Pancreas (tissue), 10 donors: ENCODE measurements around the gene HTD2. TPM values are rescaled to one million over a fixed set of nuclear protein-coding genes. Genes with fewer than 3 reads are reported as not detected.
A peak's percentile ranks its signal among the peaks of the same experiment; 100 is the strongest.

Experiments
- ATAC-seq, 4 donors: fragments of 200-7000 bp; cut with Tn5 transposase; one replicate each; pipeline versions ENCODE4 v1.8.0 to v1.9.1; 2020; ENCODE audit warnings: mild to moderate bottlenecking in 4 of 4, moderate library complexity in 4 of 4
- DNase-seq, 6 donors: peaks; one replicate each; pipeline ENCODE4 v3.0.0-alpha.2; 2020
- FAIRE-seq: peaks from 2 replicates; lab custom pipeline; 2012; peaks lifted over from hg19 to GRCh38; lab: Jason Lieb, UNC
- H3K27ac ChIP-seq, 4 donors: fragments of 200-600 bp; sonication (generic); 1 replicate in 3 of 4; 2 replicates in 1 of 4; pipeline versions ENCODE4 v1.5.0 to v1.8.0; 2020
- H3K27me3 ChIP-seq, 4 donors: fragments of 200-600 bp; one replicate each; pipeline ENCODE4 v1.8.0; 2021
- H3K36me3 ChIP-seq, 3 donors: fragments of 200-600 bp; sonication (generic) in 1 of 3; one replicate each; pipeline versions ENCODE4 v1.5.0 to v1.8.0; 2020 to 2021
- H3K4me1 ChIP-seq, 3 donors: fragments of 200-600 bp; one replicate each; pipeline ENCODE4 v1.8.0; 2021
- H3K4me3 ChIP-seq, 4 donors: fragments of 200-600 bp; sonication (generic) in 2 of 4; one replicate each; pipeline versions ENCODE4 v1.5.0 to v1.8.0; 2020 to 2021
- H3K9me3 ChIP-seq, 4 donors: fragments of 200-600 bp; one replicate each; pipeline ENCODE4 v1.8.0; 2021
- CTCF ChIP-seq, 4 donors: fragments of 200-600 bp; sonication (generic) in 3 of 4; IDR thresholded peaks; one replicate each; pipeline versions ENCODE4 v1.5.0 to v1.8.0; 2021; ENCODE audit warnings: antibody characterized with exemption in 4 of 4
- WGBS, 2 donors: extraction: QIAGEN DNeasy Blood & Tissue Kit; methylation state at CpG; one replicate each; pipeline ENCODE4 v1.1.7; 2013; 5-methylcytosine and 5-hydroxymethylcytosine counted together
- intact Hi-C, 3 donors: fragments of 100-400 bp; cut with DNase I; formaldehyde crosslinking; loops; one replicate each; pipeline versions ENCODE4 v1.11.1 to v1.14.2; 2022
- polyA plus RNA-seq, 2 donors: library from polyadenylated mRNA; stranded (reverse); fragments of 200-250 nt; gene quantifications; one replicate each; pipeline ENCODE4 v1.2.3, GENCODE V29; 2013
- total RNA-seq, 6 donors: library from RNA; stranded (reverse); fragmentation: NEBNext Ultra II Directional in 4 of 6; extraction: Animal tissue kit (Norgen Biotek cat#: 25700) in 4 of 6; gene quantifications; one replicate each; pipeline versions ENCODE4 v1.2.1 to v1.2.4, GENCODE V29; 2021 to 2023
- donor health status: healthy with polysubstance abuse.
- donor health status: DM: no; HTN: no; CAD: no; lungs with moderate emphysema.
- donor health status: DM: no; HTN: no; CAD: no.
- donor health status: control.
- donor health status: control.
- donor health status: Bipolar disorder and iron deficiency.
- donor health status: DM: yes; HTN: yes; CAD: no.
- donor health status: DM: no; HTN: no; CAD: no.
- donor health status: DM: no; HTN: no; CAD: no.
- donor health status: DM: yes; HTN: yes; CAD: no.

The HTD2 gene
- total and polyA plus RNA-seq, 8 donors, result 0.68 to 5.5 (median 3.5) TPM

DNA sequence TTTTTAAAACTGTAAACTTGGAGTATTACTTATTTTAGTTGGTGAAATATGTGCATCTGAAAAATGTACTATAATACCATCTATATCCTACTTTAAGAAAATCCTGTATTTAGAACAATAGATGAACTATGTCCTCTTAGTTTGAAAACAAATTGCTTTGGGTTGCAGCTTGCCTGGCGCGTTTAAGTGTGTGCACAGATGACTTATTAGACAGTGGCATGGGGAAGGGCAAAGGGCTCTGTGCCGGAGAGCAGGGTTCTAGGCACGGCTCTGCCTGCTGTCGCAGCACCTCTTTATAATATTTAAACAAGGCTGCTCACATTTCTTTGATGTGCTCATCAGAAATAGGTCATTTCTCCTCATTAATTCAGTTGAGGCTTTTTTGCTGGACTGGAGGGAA is 36.4 kb downstream of the HTD2 start:
- intact Hi-C loops, result no loop called here
- H3K4me1 ChIP-seq, result no peaks in the 10 kb centered on the region
- no peak for TF ChIP-seq CTCF (IDR thresholded peaks at IDR 0.05)
- no peaks in the 10 kb centered on the region for H3K27me3 ChIP-seq
- DNase-seq (no peak), FAIRE-seq (no peak), ATAC-seq (peak in 1 of 4 donors; percentile 14)
- H3K4me3 ChIP-seq, result no peak overlapping the region
- no peaks in the 10 kb centered on the region for H3K36me3 ChIP-seq
- H3K27ac ChIP-seq, result no peak overlapping the region
- WGBS, 2 donors, result 58 to 67% methylated on average over 5 of the region's 5 CpGs
- H3K9me3 ChIP-seq, result no peaks in the 10 kb centered on the region

DNA sequence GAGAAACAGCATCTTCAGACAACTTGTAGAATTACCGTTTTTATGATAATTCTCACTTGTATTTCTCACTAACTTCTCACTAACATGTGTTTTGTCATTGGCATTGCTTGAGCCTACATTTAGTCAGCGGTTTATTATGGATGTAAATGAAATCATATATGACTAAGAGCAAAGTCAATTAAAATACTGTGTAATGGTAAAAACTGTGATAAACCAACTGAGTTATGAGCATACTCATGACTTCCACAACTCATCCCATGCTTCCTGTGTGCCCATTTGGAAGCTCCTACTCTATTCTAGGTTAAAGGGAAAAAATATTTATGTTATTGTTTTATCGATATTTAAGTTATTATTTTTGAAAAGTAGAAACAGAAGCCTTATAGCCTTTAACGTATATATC is 39.1 kb downstream of the HTD2 start:
- DNase-seq (no peak), FAIRE-seq (no peak), ATAC-seq (no peak)
- Histone ChIP-seq H3K9me3 (no peaks in the 10 kb centered on the region), H3K27ac (no peak overlapping the region), H3K4me1 (peaks cover 0 to 9% (median 6%) of the 10 kb centered on the region in 3 donors), H3K27me3 (no peaks in the 10 kb centered on the region), H3K4me3 (no peak overlapping the region), H3K36me3 (no peaks in the 10 kb centered on the region)
- WGBS, 2 donors, result 89 to 92% methylated on average over 4 of the region's 4 CpGs
- TF ChIP-seq CTCF (IDR thresholded peaks at IDR 0.05), result no peak
- intact Hi-C loops, result no loop called here

DNA sequence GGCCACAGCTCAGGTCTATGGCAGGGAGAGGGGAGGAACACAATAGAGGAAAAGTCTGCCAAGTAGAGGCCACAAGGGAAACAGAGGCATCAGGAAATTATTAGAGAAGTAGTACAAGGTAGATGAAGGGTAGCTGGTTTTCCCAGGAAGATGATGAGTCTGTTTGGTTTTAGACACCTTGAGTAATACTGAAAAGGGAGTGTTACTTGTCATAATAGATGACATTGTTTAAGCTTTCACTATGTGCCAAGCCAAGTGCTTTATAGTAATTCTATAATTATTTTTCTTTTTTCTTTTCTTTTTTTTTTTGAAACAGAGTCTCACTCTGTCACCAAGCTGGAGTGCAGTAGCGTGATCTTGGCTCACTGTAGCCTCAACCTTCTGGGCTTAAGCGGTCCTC is 40.0 kb downstream of the HTD2 start:
- FAIRE-seq, result no peak
- 69 to 99% methylated on average over 2 of the region's 2 CpGs for WGBS, 2 donors

DNA sequence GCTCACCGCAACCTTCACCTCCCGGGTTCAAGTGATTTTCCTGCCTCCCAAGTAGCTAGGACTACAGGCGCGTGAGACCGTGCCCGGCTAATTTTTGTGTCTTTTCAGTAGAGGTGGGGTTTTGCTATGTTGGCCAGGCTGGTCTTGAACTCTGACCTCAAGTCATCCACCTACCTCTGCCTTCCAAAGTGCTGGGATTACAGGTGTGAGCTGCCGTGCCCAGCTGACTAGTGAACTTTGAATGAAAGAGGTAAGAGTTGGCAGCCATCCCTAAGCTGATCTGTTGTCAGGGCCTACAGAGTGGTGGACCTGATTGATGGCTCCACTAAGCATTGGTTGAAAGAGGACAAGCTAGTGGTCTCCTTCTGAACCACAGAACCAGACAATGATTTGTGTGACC is 41.7 kb downstream of the HTD2 start:
- no peaks in the 10 kb centered on the region for H3K36me3 ChIP-seq
- no peaks in the 10 kb centered on the region for H3K9me3 ChIP-seq
- WGBS, 2 donors, result 84 to 85% methylated on average over 7 of the region's 7 CpGs
- intact Hi-C loops, result no loop called here
- no peak for TF ChIP-seq CTCF (IDR thresholded peaks at IDR 0.05)
- no peak overlapping the region for H3K27ac ChIP-seq
- H3K27me3 ChIP-seq, result no peaks in the 10 kb centered on the region
- ATAC-seq (no peak), FAIRE-seq (no peak), DNase-seq (no peak)
- H3K4me3 ChIP-seq, result no peak overlapping the region
- peaks cover 0 to 10% (median 8%) of the 10 kb centered on the region in 3 donors for H3K4me1 ChIP-seq

More for the DNA sequence above, 40.0 kb downstream of the HTD2 start:
- Histone ChIP-seq H3K27ac (no peak overlapping the region), H3K4me3 (no peak overlapping the region), H3K4me1 (peaks cover 0 to 10% (median 8%) of the 10 kb centered on the region in 3 donors), H3K27me3 (no peaks in the 10 kb centered on the region), H3K36me3 (no peaks in the 10 kb centered on the region), H3K9me3 (no peaks in the 10 kb centered on the region)
- no peak for ATAC-seq
- no peak for TF ChIP-seq CTCF (IDR thresholded peaks at IDR 0.05)
- intact Hi-C loops, result no loop called here
- DNase-seq, result no peak

- Histone ChIP-seq H3K9me3 (no peaks in the 10 kb centered on the region), H3K4me3 (no peak overlapping the region), H3K4me1 (peaks cover 0 to 10% (median 8%) of the 10 kb centered on the region in 3 donors), H3K27ac (no peak overlapping the region), H3K27me3 (no peaks in the 10 kb centered on the region), H3K36me3 (no peaks in the 10 kb centered on the region)
- TF ChIP-seq CTCF (IDR thresholded peaks at IDR 0.05), result no peak
- DNase-seq (peak in 1 of 6 donors; percentile 23), FAIRE-seq (no peak), ATAC-seq (peak; percentile 40 to 75 (median 56))
- intact Hi-C loops, result no loop called here
- 63 to 66% methylated on average over 7 of the region's 7 CpGs for WGBS, 2 donors
Measured at GRCh38 chr3:58349792-58350626, 43.7 kb downstream of the HTD2 start.
